Astrocyte (in vitro differentiated cells and primary cell): ENCODE measurements around the gene ERO1B. TPM values are rescaled to one million over a fixed set of nuclear protein-coding genes. Genes with fewer than 3 reads are reported as not detected.

Experiments
- DNase-seq: peaks from one replicate; pipeline ENCODE4 v3.0.0-alpha.2; 2010; ENCODE audit warnings: low read depth
- FAIRE-seq: peaks from 2 replicates; lab custom pipeline; 2011; peaks lifted over from hg19 to GRCh38; lab: Jason Lieb, UNC
- H2AFZ ChIP-seq: 2 replicates; pipeline ENCODE4 v1.6.0; 2012; ENCODE audit warnings: low read depth, low read length, inconsistent platforms
- H3K27ac ChIP-seq: 2 replicates; pipeline ENCODE4 v1.5.1; 2011; ENCODE audit warnings: low read depth, low read length, inconsistent platforms
- H3K27me3 ChIP-seq: 2 replicates; pipeline ENCODE4 v1.6.0; 2011; ENCODE audit warnings: low read length, inconsistent platforms; ENCODE audit not compliant: insufficient read depth
- H3K36me3 ChIP-seq: 2 replicates; pipeline ENCODE4 v1.5.1; 2011; ENCODE audit warnings: low read length, inconsistent platforms; ENCODE audit not compliant: insufficient read depth
- H3K4me1 ChIP-seq: 2 replicates; pipeline ENCODE4 v1.5.1; 2011; ENCODE audit warnings: low read length, inconsistent platforms; ENCODE audit not compliant: insufficient read depth
- H3K4me2 ChIP-seq: 2 replicates; pipeline ENCODE4 v1.6.0; 2012; ENCODE audit warnings: low read length, inconsistent platforms
- H3K4me3 ChIP-seq: 2 replicates; pipeline ENCODE4 v1.5.1; 2011; ENCODE audit warnings: low read depth, mild to moderate bottlenecking, low read length, inconsistent platforms; ENCODE audit not compliant: insufficient read depth
- H3K79me2 ChIP-seq: 2 replicates; pipeline ENCODE4 v1.6.0; 2012; ENCODE audit warnings: mild to moderate bottlenecking, low read length, inconsistent platforms; ENCODE audit not compliant: insufficient read depth
- H3K9ac ChIP-seq: 2 replicates; pipeline ENCODE4 v1.6.0; 2012; ENCODE audit warnings: mild to moderate bottlenecking, low read length, inconsistent platforms
- H3K9me3 ChIP-seq: 2 replicates; pipeline ENCODE4 v1.5.1; 2012; ENCODE audit warnings: low read depth, mild to moderate bottlenecking, low read length, inconsistent platforms; ENCODE audit not compliant: insufficient read depth
- H4K20me1 ChIP-seq: 2 replicates; pipeline ENCODE4 v1.6.0; 2012; ENCODE audit warnings: low read length, inconsistent platforms; ENCODE audit not compliant: insufficient read depth
- H3K27ac Mint-ChIP-seq: one replicate; pipeline ENCODE4 v1.8.0; 2021; ENCODE audit warnings: mild to moderate bottlenecking, mixed read lengths; ENCODE audit not compliant: unreplicated experiment
- H3K27me3 Mint-ChIP-seq: one replicate; pipeline ENCODE4 v1.8.0; 2021; ENCODE audit warnings: low read depth, mixed read lengths; ENCODE audit not compliant: unreplicated experiment
- H3K36me3 Mint-ChIP-seq: one replicate; pipeline ENCODE4 v1.8.0; 2021; ENCODE audit warnings: low read depth, mixed read lengths; ENCODE audit not compliant: unreplicated experiment
- H3K4me1 Mint-ChIP-seq: one replicate; pipeline ENCODE4 v1.8.0; 2021; ENCODE audit warnings: low read depth, mixed read lengths; ENCODE audit not compliant: unreplicated experiment
- H3K4me3 Mint-ChIP-seq: one replicate; pipeline ENCODE4 v1.8.0; 2021; ENCODE audit warnings: mild to moderate bottlenecking, moderate library complexity, mixed read lengths; ENCODE audit not compliant: unreplicated experiment
- H3K9me3 Mint-ChIP-seq: one replicate; pipeline ENCODE4 v1.8.0; 2021; ENCODE audit warnings: mild to moderate bottlenecking, mixed read lengths; ENCODE audit not compliant: unreplicated experiment
- EZH2 ChIP-seq: IDR thresholded peaks from 2 replicates; pipeline ENCODE4 v1.6.1; 2012; ENCODE audit warnings: mild to moderate bottlenecking, low read length, inconsistent platforms; ENCODE audit not compliant: insufficient read depth
- total RNA-seq: library from RNA; stranded (reverse); gene quantifications from 2 replicates; pipeline ENCODE4 v1.2.1, GENCODE V29; 2021
- TF ChIP-seq, protein P1 (sequence below): IDR thresholded peaks from 2 replicates; pipeline ENCODE4 v1.5.1; 2011; ENCODE audit warnings: low read depth, mild to moderate bottlenecking, inconsistent platforms, low read length, moderate library complexity; ENCODE audit not compliant: insufficient read depth

Gene ERO1B
- total RNA-seq, 1 donor from 2014 or later = 1.5 TPM

DNA sequence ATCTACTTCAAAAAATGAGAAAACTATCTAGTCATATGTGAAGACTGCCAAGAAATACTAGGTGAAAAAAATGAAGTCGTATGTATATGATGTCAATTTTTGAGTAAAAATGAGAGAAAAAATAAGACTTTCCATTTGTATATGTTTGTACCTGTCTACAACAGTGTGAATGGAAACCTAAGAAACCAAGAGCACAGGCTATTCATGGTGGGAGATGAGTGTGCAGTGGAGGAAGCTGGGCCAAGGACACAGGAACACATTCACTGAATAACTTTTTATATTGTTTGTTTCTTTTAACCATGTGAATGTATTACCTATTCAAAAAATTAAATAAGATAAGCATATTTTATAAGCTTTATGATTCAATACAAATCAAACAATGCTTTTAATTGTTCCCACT is 67.0 kb downstream of the ERO1B start:
- no peaks in the 10 kb centered on the region for H3K27me3 ChIP-seq

DNA sequence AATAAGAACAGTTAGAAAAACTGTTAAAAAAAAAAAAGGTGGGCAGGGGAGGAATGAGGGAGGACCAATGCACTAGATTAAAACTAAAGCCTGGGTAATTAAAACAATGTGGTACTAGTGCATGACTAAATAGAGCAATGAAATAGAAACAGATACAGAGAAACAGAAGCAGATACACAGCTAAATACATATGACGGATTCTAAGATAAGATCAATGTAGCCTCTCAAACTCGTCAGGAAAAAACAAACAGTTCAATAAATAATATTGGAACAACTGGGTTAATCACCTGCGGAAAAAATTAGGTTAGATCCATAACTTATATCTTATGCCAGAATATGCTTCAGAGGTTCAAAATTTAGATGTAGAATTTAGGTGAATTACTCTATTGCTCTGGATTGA is 68.2 kb downstream of the ERO1B start:
- TF ChIP-seq EZH2 = no peak
- TF ChIP-seq, protein P1, sequence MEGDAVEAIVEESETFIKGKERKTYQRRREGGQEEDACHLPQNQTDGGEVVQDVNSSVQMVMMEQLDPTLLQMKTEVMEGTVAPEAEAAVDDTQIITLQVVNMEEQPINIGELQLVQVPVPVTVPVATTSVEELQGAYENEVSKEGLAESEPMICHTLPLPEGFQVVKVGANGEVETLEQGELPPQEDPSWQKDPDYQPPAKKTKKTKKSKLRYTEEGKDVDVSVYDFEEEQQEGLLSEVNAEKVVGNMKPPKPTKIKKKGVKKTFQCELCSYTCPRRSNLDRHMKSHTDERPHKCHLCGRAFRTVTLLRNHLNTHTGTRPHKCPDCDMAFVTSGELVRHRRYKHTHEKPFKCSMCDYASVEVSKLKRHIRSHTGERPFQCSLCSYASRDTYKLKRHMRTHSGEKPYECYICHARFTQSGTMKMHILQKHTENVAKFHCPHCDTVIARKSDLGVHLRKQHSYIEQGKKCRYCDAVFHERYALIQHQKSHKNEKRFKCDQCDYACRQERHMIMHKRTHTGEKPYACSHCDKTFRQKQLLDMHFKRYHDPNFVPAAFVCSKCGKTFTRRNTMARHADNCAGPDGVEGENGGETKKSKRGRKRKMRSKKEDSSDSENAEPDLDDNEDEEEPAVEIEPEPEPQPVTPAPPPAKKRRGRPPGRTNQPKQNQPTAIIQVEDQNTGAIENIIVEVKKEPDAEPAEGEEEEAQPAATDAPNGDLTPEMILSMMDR = no peak
- Histone ChIP-seq H3K27ac (no peak overlapping the region), H3K4me2 (no peak overlapping the region), H3K9me3 (no peaks in the 10 kb centered on the region), H2AFZ (no peak overlapping the region), H3K4me1 (no peaks in the 10 kb centered on the region), H3K9ac (no peak overlapping the region), H3K79me2 (no peaks in the 10 kb centered on the region), H4K20me1 (no peaks in the 10 kb centered on the region), H3K4me3 (no peak overlapping the region), H3K27me3 (no peaks in the 10 kb centered on the region), H3K36me3 (no peaks in the 10 kb centered on the region)
- Mint-ChIP-seq H3K9me3 (no peaks in the 10 kb centered on the region), H3K4me1 (no peaks in the 10 kb centered on the region), H3K36me3 (no peaks in the 10 kb centered on the region), H3K4me3 (no peak overlapping the region), H3K27ac (no peak overlapping the region), H3K27me3 (no peaks in the 10 kb centered on the region)
- no peak for DNase-seq
- no peak for FAIRE-seq

More for the DNA sequence above, 67.0 kb downstream of the ERO1B start:
- Histone ChIP-seq H3K36me3 (no peaks in the 10 kb centered on the region), H3K4me1 (no peaks in the 10 kb centered on the region), H3K79me2 (no peaks in the 10 kb centered on the region), H3K4me2 (no peak overlapping the region), H2AFZ (no peak overlapping the region), H3K27ac (no peak overlapping the region), H4K20me1 (no peaks in the 10 kb centered on the region), H3K9me3 (no peaks in the 10 kb centered on the region), H3K9ac (no peak overlapping the region), H3K4me3 (no peak overlapping the region)
- FAIRE-seq (no peak), DNase-seq (no peak)
- TF ChIP-seq EZH2 = no peak
- TF ChIP-seq, protein P1 = no peak
- Mint-ChIP-seq H3K27ac (no peak overlapping the region), H3K9me3 (no peaks in the 10 kb centered on the region), H3K4me1 (no peaks in the 10 kb centered on the region), H3K36me3 (no peaks in the 10 kb centered on the region), H3K4me3 (no peak overlapping the region), H3K27me3 (no peaks in the 10 kb centered on the region)

DNA sequence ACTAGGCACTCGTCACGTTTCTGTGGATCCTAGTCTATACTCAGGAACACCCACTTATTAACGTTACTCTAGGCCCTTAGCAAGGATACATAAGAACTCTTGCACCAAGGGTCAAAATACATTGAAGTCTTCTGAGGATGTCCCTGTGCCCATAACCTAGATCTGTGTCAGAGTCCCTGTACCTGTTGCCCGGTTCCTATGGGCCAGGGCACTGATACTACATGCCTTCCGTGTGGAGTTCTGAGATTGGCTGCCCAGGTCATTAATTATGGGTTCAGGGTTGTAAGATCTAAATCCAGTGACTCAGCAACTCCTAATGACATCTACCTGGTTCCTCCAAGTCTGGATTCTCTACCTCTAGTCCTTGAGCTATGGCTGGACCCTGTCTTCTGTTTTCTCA is 69.9 kb downstream of the ERO1B start:
- Mint-ChIP-seq H3K27me3 (no peaks in the 10 kb centered on the region), H3K36me3 (no peaks in the 10 kb centered on the region), H3K4me1 (peaks cover 3% of the 10 kb centered on the region), H3K9me3 (no peaks in the 10 kb centered on the region), H3K27ac (no peak overlapping the region), H3K4me3 (no peak overlapping the region)
- H3K9me3 ChIP-seq = no peaks in the 10 kb centered on the region
- no peaks in the 10 kb centered on the region for H3K4me1 ChIP-seq
- no peaks in the 10 kb centered on the region for H4K20me1 ChIP-seq
- no peak overlapping the region for H3K4me2 ChIP-seq
- no peak overlapping the region for H3K9ac ChIP-seq
- no peaks in the 10 kb centered on the region for H3K27me3 ChIP-seq
- DNase-seq = no peak
- TF ChIP-seq EZH2 = no peak
- TF ChIP-seq, protein P1 = no peak
- H3K79me2 ChIP-seq = no peaks in the 10 kb centered on the region
- H3K36me3 ChIP-seq = no peaks in the 10 kb centered on the region
- no peak overlapping the region for H2AFZ ChIP-seq
- H3K4me3 ChIP-seq = no peak overlapping the region
- no peak overlapping the region for H3K27ac ChIP-seq
- no peak for FAIRE-seq
